GM23338 (cell line): ENCODE data around the gene NAALADL2. TPM values are rescaled to one million over a fixed set of nuclear protein-coding genes. Genes with fewer than 3 reads are reported as not detected.

Experiments
- ATAC-seq: fragments of 200-7000 bp; cut with Tn5 transposase; 3 replicates; pipeline ENCODE4 v1.9.1; 2020
- DNase-seq: peaks from one replicate; pipeline ENCODE4 v3.0.0-alpha.2; 2015; ENCODE audit warnings: low spot score
- H2AFZ ChIP-seq: fragments of 200-600 bp; sonication (generic); 2 replicates; pipeline ENCODE4 v1.8.0; 2016; ENCODE audit warnings: antibody characterized with exemption, mild to moderate bottlenecking, moderate library complexity
- H3F3A ChIP-seq: fragments of 200-600 bp; sonication (generic); replicated peaks from 2 replicates; pipeline ENCODE4 v1.8.0; 2017; ENCODE audit warnings: antibody characterized with exemption, mixed run types, low read depth
- H3K27ac ChIP-seq: fragments of 200-600 bp; sonication (generic); 2 replicates; pipeline ENCODE4 v1.6.1; 2016; ENCODE audit warnings: low read depth
- H3K27me3 ChIP-seq: fragments of 200-600 bp; sonication (generic); 2 replicates; pipeline ENCODE4 v1.8.0; 2016; ENCODE audit warnings: mild to moderate bottlenecking, mixed run types, moderate library complexity; ENCODE audit not compliant: insufficient read depth
- H3K36me3 ChIP-seq: fragments of 200-600 bp; sonication (generic); 2 replicates; pipeline ENCODE4 v1.8.0; 2016; ENCODE audit warnings: mild to moderate bottlenecking; ENCODE audit not compliant: insufficient read depth
- H3K4me1 ChIP-seq: fragments of 200-600 bp; sonication (generic); 2 replicates; pipeline ENCODE4 v1.8.0; 2016; ENCODE audit warnings: mild to moderate bottlenecking, moderate library complexity; ENCODE audit not compliant: insufficient read depth
- H3K4me2 ChIP-seq: fragments of 200-600 bp; sonication (generic); 2 replicates; pipeline ENCODE4 v1.7.1; 2017; ENCODE audit warnings: mixed run types
- H3K4me3 ChIP-seq: fragments of 200-600 bp; sonication (generic); 2 replicates; pipeline ENCODE4 v1.6.1; 2016; ENCODE audit warnings: mixed run types
- H3K79me2 ChIP-seq: fragments of 200-600 bp; sonication (generic); replicated peaks from 2 replicates; pipeline ENCODE4 v1.8.0; 2017; ENCODE audit warnings: mild to moderate bottlenecking; ENCODE audit not compliant: insufficient read depth
- H3K9me2 ChIP-seq: fragments of 200-600 bp; sonication (generic); 2 replicates; pipeline ENCODE4 v1.8.0; 2017; ENCODE audit not compliant: insufficient read depth
- H4K20me1 ChIP-seq: fragments of 200-600 bp; sonication (generic); replicated peaks from 2 replicates; pipeline ENCODE4 v1.8.0; 2017; ENCODE audit warnings: mild to moderate bottlenecking; ENCODE audit not compliant: insufficient read depth
- H3K27ac Mint-ChIP-seq: 2 replicates; pipeline ENCODE4 v1.8.0; 2020; ENCODE audit warnings: inconsistent platforms, mild to moderate bottlenecking, moderate library complexity, mixed read lengths
- H3K27me3 Mint-ChIP-seq: 3 replicates; pipeline ENCODE4 v1.8.0; 2022; ENCODE audit warnings: low read depth, mild to moderate bottlenecking, moderate library complexity, mixed read lengths, inconsistent platforms; ENCODE audit not compliant: insufficient read depth, poor library complexity
- H3K36me3 Mint-ChIP-seq: 3 replicates; pipeline ENCODE4 v1.8.0; 2021; ENCODE audit warnings: low read depth, mild to moderate bottlenecking, inconsistent platforms, moderate library complexity, mixed read lengths
- H3K4me1 Mint-ChIP-seq: 3 replicates; pipeline ENCODE4 v1.8.0; 2020; ENCODE audit warnings: mild to moderate bottlenecking, inconsistent platforms, mixed read lengths
- H3K4me3 Mint-ChIP-seq: 3 replicates; pipeline ENCODE4 v1.8.0; 2021; ENCODE audit warnings: moderate library complexity, mild to moderate bottlenecking, inconsistent platforms, mixed read lengths
- H3K9me3 Mint-ChIP-seq: 3 replicates; pipeline ENCODE4 v1.8.0; 2020; ENCODE audit warnings: moderate library complexity, mild to moderate bottlenecking, inconsistent platforms, mixed read lengths
- CREB1 ChIP-seq: fragments of 250-450 bp; sonication (Bioruptor Pico); IDR thresholded peaks from 2 replicates; pipeline ENCODE4 v1.5.0; 2020; ENCODE audit warnings: low read depth, mild to moderate bottlenecking, moderate library complexity
- CTCF ChIP-seq, 2 experiments: fragments of 200-600 bp in 1 of 2; sonication (generic) in 1 of 2; conservative IDR thresholded peaks; 2 replicates each; pipeline versions ENCODE4 v1.5.1 to v1.6.1; 2016 to 2017; ENCODE audit warnings: antibody characterized with exemption in 2 of 2, low read depth in 2 of 2, mild to moderate bottlenecking in 2 of 2, moderate library complexity in 1 of 2
- EZH2phosphoT487 ChIP-seq: fragments of 200-600 bp; sonication (generic); IDR thresholded peaks from one replicate; pipeline ENCODE4 v1.8.1; 2018; ENCODE audit warnings: antibody characterized with exemption; ENCODE audit not compliant: unreplicated experiment
- JUNB ChIP-seq: IDR thresholded peaks from one replicate; pipeline ENCODE4 v1.6.1; 2016; ENCODE audit warnings: antibody characterized with exemption; ENCODE audit not compliant: unreplicated experiment
- POLR2AphosphoS5 ChIP-seq: IDR thresholded peaks from 2 replicates; pipeline ENCODE4 v1.6.1; 2016; ENCODE audit warnings: antibody characterized with exemption, low read depth
- REST ChIP-seq: IDR thresholded peaks from one replicate; pipeline ENCODE4 v1.6.1; 2018; ENCODE audit warnings: antibody characterized with exemption; ENCODE audit not compliant: unreplicated experiment
- STAT1 ChIP-seq: IDR thresholded peaks from one replicate; pipeline ENCODE4 v1.6.1; 2016; ENCODE audit warnings: antibody characterized with exemption; ENCODE audit not compliant: unreplicated experiment
- ZNF114 ChIP-seq: fragments of 250-450 bp; sonication (Bioruptor Pico); IDR thresholded peaks from 2 replicates; pipeline ENCODE4 v1.5.0; 2020; ENCODE audit warnings: mild to moderate bottlenecking, moderate library complexity
- ZNF331 ChIP-seq: fragments of 250-450 bp; sonication (Bioruptor Pico); IDR thresholded peaks from 2 replicates; pipeline ENCODE4 v1.5.0; 2020; ENCODE audit warnings: low read depth, mild to moderate bottlenecking, moderate library complexity
- ZNF462 ChIP-seq: fragments of 250-450 bp; sonication (Bioruptor Pico); IDR thresholded peaks from 2 replicates; pipeline ENCODE4 v1.5.0; 2020; ENCODE audit warnings: mild to moderate bottlenecking, moderate library complexity
- polyA plus RNA-seq: library from polyadenylated mRNA; unstranded; fragments of >200 nt; fragmentation: Nextera tagmentation; extraction: Ambion mirVana; gene quantifications from 2 replicates; pipeline ENCODE4 v1.2.1, GENCODE V29; 2016
- total RNA-seq: library from RNA; depleted of rRNA; stranded (reverse); fragments of >200 nt; shearing (Covaris generic); gene quantifications from 2 replicates; pipeline ENCODE4 v1.2.3, GENCODE V29; 2014

NAALADL2 gene
- total and polyA plus RNA-seq, 2 experiments from 2014 or later = 1.6 to 2.6 TPM

GRCh38 chr3:174936590-174936989, 77.5 kb downstream of the NAALADL2 start:
- Mint-ChIP-seq H3K27me3 (no peaks in the 10 kb centered on the region), H3K27ac (no peak overlapping the region), H3K4me3 (no peak overlapping the region), H3K4me1 (peaks cover 3% of the 10 kb centered on the region; the same call in 2 of the 3 replicates), H3K9me3 (no peaks in the 10 kb centered on the region; the same call in 2 of the 3 replicates), H3K36me3 (no peaks in the 10 kb centered on the region; the same call in 1 of the 3 replicates)
- Histone ChIP-seq H3K36me3 (no peaks in the 10 kb centered on the region), H3K9me2 (peaks cover 4% of the 10 kb centered on the region; the same call in 1 of the 2 replicates), H3F3A (no peaks in the 10 kb centered on the region), H3K4me3 (no peak overlapping the region), H4K20me1 (no peaks in the 10 kb centered on the region), H3K4me2 (no peak overlapping the region), H3K27ac (no peak overlapping the region), H3K79me2 (no peaks in the 10 kb centered on the region), H2AFZ (no peak overlapping the region), H3K4me1 (no peaks in the 10 kb centered on the region; the same call in 1 of the 2 replicates), H3K27me3 (no peaks in the 10 kb centered on the region)
- no peak for TF ChIP-seq CTCF (conservative IDR thresholded peaks at IDR 0.05; ENCODE audit: low read depth in 2 of 2)
- TF ChIP-seq ZNF331 (CRISPR knock-in tag) = no peak
- no peak for TF ChIP-seq ZNF114
- TF ChIP-seq STAT1 = no peak
- TF ChIP-seq REST = no peak
- TF ChIP-seq CREB1 (CRISPR knock-in tag) = no peak
- no peak for TF ChIP-seq EZH2phosphoT487
- TF ChIP-seq JUNB = no peak
- ATAC-seq (no peak), DNase-seq (no peak)

- H3K27me3 Mint-ChIP-seq = no peaks in the 10 kb centered on the region
- Histone ChIP-seq H3K36me3 (no peaks in the 10 kb centered on the region), H3K4me1 (peaks cover 6% of the 10 kb centered on the region), H4K20me1 (no peaks in the 10 kb centered on the region), H3K4me2 (no peak overlapping the region), H3K9me2 (peaks cover 4% of the 10 kb centered on the region; the same call in 1 of the 2 replicates), H2AFZ (no peak overlapping the region), H3K27me3 (no peaks in the 10 kb centered on the region), H3F3A (no peaks in the 10 kb centered on the region), H3K4me3 (no peak overlapping the region), H3K27ac (no peak overlapping the region), H3K79me2 (no peaks in the 10 kb centered on the region)
- DNase-seq (no peak), ATAC-seq (no peak)
- no peak overlapping the region for H3K27ac Mint-ChIP-seq
- TF ChIP-seq POLR2AphosphoS5 (no peak), ZNF331 (CRISPR knock-in tag) (no peak), CREB1 (CRISPR knock-in tag) (no peak), ZNF462 (CRISPR knock-in tag) (no peak)
- H3K9me3 Mint-ChIP-seq = no peaks in the 10 kb centered on the region; the same call in 2 of the 3 replicates
- H3K36me3 Mint-ChIP-seq = no peaks in the 10 kb centered on the region; the same call in 1 of the 3 replicates
- H3K4me1 Mint-ChIP-seq = peaks cover 11% of the 10 kb centered on the region
- no peak overlapping the region for H3K4me3 Mint-ChIP-seq
These were observed 78.3 kb downstream of the NAALADL2 start for GRCh38 chr3:174937478-174937877.
